GM15510 (cell line): ENCODE data around the gene TMIE.

ENCODE experiments used
- POLR2A ChIP-seq: IDR thresholded peaks from 3 replicates; pipeline ENCODE4 v1.6.1; 2011; ENCODE audit warnings: borderline replicate concordance; ENCODE audit not compliant: insufficient read length; ENCODE audit errors: extremely low read depth

TMIE gene

DNA sequence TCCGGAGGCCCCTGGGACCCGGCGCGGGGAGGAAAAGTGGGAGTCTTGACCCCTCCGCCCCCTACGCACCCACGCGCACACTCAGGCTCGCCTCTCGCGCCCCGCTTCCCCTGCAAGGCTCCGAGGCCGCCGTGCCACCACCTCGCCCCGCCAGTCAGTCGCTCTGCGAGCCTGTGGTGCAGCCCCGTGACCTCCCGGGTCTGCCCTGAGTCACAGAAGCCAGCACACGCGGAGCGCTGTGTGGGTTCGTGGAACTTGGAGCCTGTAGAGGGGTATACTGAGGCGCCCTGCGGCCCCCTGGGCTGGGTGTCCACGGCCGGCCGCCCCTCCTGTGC is 7.3 kb upstream of the TMIE start:
- no peak for TF ChIP-seq POLR2A

DNA sequence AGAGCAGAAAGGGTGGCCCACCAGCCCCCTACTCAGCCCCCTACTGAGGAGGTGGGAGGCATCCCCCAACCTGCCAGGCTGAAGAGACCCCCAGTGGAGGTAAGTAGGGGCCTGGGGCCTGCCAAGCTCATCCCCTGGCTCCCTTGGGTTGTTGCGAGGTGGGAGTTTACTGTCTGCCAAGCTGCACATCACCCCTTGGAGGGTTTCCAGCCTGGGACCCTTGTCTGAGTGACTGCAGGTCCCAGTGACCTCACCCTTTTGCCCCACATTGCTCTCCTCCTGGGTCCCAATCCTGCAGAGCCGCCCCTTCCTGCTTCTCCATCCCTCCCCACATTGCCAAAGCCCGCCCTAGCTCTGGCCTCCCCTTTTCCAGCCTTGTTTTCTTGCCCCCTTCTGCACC is 6.7 kb upstream of the TMIE start:
- no peak for TF ChIP-seq POLR2A

DNA sequence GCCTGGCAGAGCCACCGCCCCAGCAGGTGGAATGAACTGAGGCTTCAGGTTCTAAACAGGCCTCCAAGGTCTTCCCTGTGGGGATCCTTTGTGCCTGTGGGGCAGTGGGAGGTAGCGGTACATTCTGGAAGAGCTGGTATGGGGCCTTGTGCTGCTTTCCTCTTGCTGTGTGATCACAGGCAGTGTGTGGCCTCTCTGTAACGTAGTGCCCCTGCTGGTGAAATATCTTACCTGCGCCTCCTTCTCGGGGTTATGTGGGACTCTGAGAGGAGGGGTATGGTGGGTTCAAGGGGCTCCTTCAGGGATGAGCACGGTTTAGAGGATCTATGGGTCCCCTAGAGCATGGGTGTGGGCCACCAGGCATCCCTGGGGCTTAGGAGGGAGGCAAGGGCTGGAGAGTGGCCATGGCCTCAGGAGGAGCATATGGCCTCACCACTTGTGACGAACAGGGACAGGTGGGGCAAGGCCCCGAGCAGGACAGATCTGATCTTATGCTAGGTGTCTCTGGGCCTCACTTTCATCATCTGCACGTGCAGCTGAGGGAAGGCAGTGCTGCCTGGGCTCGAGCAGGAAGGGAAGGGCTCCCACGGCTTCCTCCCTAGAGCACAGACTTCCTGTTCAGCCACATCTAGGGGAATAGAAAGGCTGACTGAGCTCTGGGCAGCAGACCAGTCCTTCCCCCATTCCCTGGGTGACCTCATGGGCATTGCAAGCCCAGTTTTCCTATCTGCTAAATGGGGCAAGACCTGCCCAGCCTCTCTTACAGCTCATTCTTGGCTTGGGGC is 5.8 kb upstream of the TMIE start:
- TF ChIP-seq POLR2A: no peak

DNA sequence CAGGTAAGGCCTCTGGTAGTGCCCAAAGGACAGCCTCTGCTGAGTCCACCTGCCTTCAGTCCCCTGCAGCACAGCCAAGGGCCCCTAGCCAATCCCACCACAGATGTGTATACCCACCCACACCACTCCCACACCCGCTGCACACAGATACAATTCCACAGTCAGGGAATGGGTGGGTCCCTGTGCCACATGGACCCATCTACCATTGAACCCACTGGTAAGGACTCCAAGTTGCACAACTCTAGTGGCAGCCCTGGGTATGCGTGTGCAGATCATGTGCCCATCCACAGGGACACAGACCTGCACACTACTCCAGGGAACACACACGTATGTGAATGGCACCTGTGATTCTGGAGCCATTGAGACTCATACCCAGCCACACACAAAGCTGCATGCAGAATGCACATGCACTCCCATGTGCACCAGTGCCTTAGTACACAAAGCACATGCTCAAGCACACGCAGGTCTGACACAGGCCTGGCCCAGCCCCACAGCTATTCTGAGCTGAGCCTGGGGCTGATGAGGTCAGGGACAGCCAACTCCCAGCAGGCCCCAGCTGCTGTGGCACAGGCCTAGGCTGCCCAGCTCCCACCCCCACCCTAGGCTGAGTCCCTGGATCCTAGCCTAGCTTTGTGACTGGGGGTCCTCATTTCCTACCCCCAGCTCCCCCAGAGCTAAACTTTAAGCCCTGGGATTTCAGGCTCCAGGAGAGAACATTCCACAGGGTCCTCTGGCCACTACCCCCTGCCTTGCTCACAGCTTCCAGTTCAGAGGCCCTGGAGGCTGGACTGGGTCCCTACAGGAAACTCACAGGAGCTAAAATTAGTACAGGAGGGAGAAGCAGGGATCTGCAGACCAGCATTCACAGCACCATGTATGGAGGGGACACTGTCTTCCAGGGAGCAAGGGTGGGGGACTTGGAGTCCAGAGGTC is 5.0 kb upstream of the TMIE start:
- TF ChIP-seq POLR2A: no peak

DNA sequence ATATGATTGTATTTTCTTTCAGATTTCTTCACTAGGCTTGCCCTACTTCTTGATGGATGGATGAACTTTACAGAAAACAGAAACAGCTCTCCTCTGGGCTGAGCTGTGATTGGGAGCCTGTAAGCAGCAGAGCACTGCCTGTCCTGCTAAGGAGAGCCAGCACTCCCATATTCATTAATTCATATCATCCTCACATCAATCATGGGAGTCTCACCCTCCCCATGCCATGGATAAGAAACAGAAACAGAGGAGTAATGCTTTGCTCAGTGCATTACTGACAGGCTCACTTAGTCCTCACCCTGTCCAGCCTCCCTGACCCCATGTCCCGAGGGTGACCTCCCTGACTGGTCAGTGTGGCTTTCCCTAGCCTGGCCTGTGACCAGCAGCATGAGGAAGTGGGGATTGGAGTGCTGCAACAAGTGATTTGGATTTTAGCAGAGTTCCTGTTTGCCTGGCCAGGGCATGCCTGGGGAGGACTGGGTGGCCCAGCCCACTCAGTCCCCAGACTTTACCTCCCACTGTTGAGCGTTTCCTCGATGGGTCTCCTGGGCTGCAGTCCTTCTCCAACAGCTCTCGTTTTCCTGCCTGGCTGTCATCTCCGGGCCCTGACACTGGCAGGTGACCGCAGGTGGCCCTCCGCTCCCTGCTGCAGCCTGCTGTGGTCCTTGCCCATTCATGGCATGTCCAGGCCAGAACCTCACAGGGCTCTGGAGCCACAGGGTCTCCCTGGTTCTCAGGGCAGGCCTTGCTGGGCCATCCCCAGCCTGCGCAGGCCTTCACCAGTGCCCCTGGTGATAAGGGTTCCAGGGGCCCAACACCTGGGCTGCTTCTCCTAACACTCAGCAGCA is 1.3 kb upstream of the TMIE start:
- TF ChIP-seq POLR2A: no peak

DNA sequence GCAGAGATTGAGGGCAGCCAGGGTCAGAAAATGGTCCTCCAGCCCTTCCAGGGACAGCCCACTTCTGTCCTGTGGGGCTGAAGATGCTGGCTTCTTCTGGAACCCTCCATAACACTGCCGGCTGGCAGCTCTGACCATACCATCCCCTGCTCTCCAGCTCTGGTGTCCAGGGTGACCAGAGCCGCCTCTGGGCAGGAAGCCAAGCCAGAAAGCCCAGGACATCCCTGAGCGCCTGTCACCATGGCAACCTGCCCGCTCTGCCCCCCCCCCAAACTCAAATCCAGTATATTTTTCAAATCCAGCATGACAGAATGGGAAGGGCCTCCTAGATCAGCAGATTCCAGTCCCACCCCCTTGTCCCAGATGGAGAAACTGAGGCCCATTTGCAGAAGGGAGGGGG is 420 bp upstream of the TMIE start:
- TF ChIP-seq POLR2A: no peak

DNA sequence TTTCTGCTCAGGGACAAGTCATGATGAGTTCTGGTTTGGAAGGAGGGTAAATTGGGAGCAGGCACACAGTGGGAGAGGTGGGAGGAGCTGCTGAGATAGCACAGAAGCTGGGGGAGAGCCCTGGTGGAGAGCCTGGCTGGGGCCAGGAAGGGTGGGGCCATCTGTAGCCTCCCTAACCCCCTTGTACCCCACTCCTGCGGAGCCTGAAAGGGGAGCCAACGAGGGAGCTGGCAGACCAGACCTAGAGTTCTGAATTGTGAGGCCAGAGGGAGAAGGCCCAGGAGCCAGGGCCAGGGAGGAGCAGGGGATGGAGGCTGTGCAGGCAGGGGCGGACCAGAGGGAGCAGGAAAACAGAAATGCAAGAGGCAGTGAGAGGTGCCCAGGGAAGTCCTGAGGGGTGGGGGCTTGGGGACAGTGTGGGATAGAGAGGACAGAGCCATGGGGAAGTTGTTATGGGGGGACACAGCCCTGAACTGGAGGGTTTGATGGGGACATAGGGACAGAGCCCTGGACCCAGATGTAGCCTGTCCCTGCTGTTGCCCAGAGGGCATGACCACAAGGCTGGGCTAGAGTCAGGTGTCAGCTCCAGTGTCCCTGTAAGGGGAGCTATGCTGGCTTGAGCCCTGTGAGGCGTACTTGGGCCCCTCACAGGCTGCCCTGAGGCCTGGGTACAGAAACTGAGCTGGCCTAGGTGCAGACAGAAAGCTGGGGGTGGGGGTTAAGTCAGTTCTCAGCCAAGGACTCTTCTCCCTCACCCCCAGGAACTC is 1.2 kb downstream of the TMIE start:
- TF ChIP-seq POLR2A: no peak

DNA sequence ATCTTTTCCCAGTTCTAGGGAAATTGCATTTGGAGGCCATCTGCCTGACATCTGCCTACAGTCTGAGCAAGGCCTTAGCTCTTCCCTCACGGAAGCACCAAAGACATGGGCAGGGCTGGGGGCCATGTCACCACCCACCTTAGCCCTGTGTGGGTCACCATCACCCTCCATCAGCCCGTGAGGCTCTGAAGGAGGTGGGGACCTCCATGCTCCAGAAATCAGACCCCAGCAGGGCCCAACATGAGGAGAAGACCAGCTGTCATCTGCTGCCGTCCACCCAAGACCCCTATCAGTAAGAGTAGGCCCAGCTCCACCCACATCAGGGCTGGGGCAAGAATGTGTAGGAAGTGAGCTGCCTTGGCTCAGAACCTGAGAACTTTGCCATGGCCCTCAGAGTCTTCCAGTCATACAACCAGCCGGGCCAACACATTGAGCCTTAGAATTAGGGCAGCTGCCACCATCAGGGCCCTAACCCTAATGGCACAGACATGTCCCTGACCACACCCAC is 1.9 kb downstream of the TMIE start:
- TF ChIP-seq POLR2A: no peak

DNA sequence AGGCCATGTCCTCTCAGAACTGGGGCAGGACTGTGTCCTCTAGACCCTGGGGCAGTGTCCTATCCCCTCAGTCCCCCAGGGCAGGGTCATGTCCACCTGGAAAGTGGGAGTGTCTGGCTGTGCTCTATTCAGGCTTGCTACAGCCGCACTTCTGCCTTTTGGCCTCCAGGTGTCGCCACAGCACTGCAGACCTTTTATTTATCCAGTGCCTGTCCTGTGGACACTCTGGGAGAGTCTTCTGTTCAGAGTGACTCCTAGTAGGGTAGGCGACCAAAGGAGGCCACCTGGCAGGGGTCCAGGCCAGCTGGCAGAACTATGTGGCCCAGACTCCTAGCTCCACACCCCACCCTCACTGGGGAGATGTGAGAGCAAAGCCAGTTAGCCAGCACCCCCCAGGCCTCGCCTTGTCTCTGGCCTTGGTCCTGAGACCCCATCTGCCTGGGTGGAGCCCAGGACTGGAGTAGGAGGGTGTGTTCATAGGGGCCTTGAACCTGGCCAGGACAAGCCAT is 3.9 kb downstream of the TMIE start:
- no peak for TF ChIP-seq POLR2A

DNA sequence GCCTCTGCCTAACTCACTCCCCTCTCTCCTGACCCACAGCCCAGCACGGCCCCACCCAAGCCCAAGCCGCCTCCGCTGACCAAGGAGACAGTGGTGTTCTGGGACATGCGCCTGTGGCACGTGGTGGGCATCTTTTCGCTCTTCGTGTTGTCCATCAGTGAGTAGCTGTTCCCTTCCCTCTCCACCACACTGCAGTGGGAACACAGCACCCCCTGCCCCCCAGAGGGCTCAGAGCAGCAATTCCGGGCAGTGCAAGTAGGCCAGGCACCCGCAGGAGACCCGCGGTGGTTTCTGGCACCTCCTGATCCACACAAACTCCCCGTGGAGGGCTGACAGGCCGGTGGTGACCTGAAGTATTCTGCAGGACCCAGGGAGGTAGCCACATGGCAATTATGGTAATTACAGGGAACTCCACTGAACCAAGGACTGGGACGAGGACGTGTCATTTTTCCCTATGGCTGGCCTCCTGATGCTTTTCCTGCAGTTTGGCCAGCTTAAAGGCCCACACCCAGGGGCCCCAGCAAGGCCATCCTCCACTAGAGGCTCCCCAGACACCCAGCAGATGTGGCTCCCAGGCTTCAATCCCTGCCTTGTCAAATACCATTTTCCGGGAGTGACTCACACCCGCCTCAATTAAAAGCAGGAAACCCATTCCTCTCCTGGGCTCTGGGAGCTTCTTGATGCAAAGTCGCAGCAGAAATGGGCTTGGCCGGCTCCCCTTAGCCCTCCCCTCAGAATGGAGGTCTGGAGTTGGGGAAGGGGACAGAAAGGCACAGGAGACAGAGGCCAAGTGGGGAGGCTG is 4.8 kb downstream of the TMIE start:
- no peak for TF ChIP-seq POLR2A

DNA sequence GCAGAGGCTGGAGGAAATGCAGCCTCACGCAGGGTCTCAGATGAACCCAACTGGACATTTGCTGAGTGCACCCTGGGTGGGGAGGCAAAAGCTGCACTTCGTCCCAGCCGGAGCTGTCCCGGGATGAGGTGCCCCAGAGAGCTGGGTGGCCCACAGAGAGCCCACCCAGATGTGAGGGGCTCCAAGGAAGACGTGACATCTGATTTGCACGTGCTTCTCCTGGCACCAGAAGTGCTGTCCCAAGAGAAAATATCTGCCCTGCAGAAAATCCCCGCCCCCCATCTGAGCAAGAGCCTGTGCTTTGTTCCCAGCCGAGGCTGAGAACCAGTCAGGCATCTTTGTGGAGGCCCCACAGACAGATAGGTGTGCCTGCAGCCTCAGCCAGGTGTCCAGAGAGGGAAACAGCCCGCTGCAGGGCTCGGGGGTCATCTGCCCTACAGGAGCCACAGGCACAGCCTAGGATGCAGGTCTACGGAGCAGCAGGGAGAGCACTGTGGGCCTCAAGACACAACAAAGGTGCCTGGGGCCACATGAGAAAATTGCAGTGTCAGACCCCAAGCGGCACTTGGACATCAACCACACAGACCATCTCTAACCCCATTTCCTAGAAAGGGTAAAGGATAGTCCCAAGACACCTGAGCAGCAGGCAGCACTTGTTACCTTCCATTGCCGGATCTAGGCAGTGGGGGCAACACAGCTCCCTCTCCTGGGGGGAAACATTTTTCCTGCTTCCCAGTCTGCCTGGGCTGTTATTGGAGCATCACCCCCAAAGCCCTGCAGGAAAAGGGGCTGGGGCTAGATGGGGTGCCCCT is 5.8 kb downstream of the TMIE start:
- no peak for TF ChIP-seq POLR2A

DNA sequence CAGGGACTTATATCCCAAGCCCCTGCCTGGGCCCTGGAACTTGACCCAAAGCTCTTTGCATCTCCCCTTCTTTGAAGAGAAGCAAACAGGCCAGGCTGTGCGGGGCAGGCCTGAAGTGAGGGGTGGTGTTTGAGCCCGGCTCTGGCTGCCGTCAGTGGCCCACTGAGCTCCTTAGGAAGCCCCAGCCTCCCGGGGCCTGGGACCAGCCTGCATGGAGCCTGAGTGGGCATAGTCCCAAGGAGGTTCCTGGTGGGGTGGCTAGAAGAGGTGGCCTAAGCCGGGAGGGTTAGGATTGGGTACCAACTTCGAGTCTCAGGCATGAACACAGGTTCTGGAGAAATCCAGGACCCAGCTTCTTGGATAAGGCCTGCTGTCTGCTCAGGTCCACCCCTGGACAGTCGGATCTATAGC is 6.4 kb downstream of the TMIE start:
- TF ChIP-seq POLR2A: no peak
